Ishikawa (cell line): Measurements from ENCODE around the gene SZT2.

ENCODE experiments used
- CEBPB ChIP-seq: IDR thresholded peaks from 2 replicates; pipeline ENCODE4 v1.6.1; 2012
- CREB1 ChIP-seq: IDR thresholded peaks from 2 replicates; pipeline ENCODE4 v1.6.1; 2012; ENCODE audit warnings: low read depth
- EGR1 ChIP-seq: IDR thresholded peaks from 2 replicates; pipeline ENCODE4 v1.6.1; 2012
- EP300 ChIP-seq: IDR thresholded peaks from 2 replicates; pipeline ENCODE4 v1.6.1; 2012; ENCODE audit warnings: borderline replicate concordance
- FOXM1 ChIP-seq: IDR thresholded peaks from 2 replicates; pipeline ENCODE4 v1.6.1; 2012; ENCODE audit warnings: low read depth, borderline replicate concordance
- MAX ChIP-seq: IDR thresholded peaks from 2 replicates; pipeline ENCODE4 v1.6.1; 2012
- NFIC ChIP-seq: IDR thresholded peaks from 2 replicates; pipeline ENCODE4 v1.6.1; 2012
- RAD21 ChIP-seq: IDR thresholded peaks from 2 replicates; pipeline ENCODE4 v1.6.1; 2012; ENCODE audit warnings: low read depth
- TAF1 ChIP-seq: IDR thresholded peaks from 2 replicates; pipeline ENCODE4 v1.6.1; 2012; ENCODE audit warnings: low read depth, mild to moderate bottlenecking
- TCF12 ChIP-seq: IDR thresholded peaks from 2 replicates; pipeline ENCODE4 v1.6.1; 2012; ENCODE audit warnings: low read depth
- TEAD4 ChIP-seq: IDR thresholded peaks from 2 replicates; pipeline ENCODE4 v1.6.1; 2012
- YY1 ChIP-seq: IDR thresholded peaks from 2 replicates; pipeline ENCODE4 v1.6.1; 2012; ENCODE audit warnings: low read depth
- ZBTB7A ChIP-seq: IDR thresholded peaks from 2 replicates; pipeline ENCODE4 v1.6.1; 2012; ENCODE audit warnings: low read depth
- TF ChIP-seq, protein P1 (sequence below): IDR thresholded peaks from 2 replicates; pipeline ENCODE4 v1.6.1; 2012; ENCODE audit warnings: low read depth, mild to moderate bottlenecking
- TF ChIP-seq, protein P2 (sequence below): IDR thresholded peaks from 2 replicates; pipeline ENCODE4 v1.6.1; 2012

Gene SZT2

GRCh38 chr1:43421396-43421795, 31.7 kb downstream of the SZT2 start:
- TF ChIP-seq, protein P1, sequence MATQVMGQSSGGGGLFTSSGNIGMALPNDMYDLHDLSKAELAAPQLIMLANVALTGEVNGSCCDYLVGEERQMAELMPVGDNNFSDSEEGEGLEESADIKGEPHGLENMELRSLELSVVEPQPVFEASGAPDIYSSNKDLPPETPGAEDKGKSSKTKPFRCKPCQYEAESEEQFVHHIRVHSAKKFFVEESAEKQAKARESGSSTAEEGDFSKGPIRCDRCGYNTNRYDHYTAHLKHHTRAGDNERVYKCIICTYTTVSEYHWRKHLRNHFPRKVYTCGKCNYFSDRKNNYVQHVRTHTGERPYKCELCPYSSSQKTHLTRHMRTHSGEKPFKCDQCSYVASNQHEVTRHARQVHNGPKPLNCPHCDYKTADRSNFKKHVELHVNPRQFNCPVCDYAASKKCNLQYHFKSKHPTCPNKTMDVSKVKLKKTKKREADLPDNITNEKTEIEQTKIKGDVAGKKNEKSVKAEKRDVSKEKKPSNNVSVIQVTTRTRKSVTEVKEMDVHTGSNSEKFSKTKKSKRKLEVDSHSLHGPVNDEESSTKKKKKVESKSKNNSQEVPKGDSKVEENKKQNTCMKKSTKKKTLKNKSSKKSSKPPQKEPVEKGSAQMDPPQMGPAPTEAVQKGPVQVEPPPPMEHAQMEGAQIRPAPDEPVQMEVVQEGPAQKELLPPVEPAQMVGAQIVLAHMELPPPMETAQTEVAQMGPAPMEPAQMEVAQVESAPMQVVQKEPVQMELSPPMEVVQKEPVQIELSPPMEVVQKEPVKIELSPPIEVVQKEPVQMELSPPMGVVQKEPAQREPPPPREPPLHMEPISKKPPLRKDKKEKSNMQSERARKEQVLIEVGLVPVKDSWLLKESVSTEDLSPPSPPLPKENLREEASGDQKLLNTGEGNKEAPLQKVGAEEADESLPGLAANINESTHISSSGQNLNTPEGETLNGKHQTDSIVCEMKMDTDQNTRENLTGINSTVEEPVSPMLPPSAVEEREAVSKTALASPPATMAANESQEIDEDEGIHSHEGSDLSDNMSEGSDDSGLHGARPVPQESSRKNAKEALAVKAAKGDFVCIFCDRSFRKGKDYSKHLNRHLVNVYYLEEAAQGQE, result no peak

DNA sequence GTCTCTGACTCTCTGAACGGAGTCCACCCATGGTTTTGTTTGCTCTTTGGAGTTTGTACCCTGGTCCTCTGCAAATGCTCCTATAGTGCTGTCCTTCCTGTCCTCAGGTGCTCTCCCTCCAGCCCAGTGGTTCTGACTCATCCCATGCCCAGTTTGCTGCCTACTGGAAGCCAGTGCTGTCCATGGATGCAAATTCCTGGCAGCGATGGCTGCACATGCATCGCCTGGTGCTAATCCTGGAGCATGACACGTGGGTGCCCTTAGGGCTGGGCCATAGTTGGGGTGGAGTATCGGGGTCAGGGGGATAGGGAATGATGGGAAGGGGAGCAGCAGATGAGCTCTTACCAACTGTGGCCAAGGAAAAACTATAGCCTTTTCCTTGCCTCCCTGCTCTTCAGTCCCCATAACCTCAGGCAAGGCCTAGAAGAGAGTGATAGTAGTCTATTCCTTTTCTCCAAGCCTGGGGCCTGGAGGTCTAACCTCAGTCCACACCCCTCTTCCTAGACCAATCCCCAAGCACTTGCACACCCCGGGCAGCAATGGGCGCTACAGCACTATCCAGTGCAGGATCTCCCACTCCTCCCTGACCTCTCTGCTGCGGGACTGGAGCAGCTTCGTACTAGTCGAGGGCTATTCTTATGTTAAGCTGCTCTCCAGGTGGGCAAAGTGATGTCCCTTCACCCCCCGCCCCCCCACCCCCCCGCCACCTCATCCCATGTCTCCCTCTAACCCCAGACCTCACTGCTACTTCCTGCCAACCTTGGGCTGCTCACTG, 32.5 kb downstream of the SZT2 start:
- TF ChIP-seq CREB1 (no peak), NFIC (no peak)

- no peak for TF ChIP-seq RAD21
- TF ChIP-seq TAF1, result no peak
- no peak for TF ChIP-seq TEAD4
- no peak for TF ChIP-seq MAX
- TF ChIP-seq TCF12, result no peak
- no peak for TF ChIP-seq CREB1
- TF ChIP-seq, protein P2, sequence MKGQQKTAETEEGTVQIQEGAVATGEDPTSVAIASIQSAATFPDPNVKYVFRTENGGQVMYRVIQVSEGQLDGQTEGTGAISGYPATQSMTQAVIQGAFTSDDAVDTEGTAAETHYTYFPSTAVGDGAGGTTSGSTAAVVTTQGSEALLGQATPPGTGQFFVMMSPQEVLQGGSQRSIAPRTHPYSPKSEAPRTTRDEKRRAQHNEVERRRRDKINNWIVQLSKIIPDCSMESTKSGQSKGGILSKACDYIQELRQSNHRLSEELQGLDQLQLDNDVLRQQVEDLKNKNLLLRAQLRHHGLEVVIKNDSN, result no peak
- TF ChIP-seq, protein P1, result no peak
- TF ChIP-seq YY1, result no peak
- TF ChIP-seq FOXM1, result no peak
- no peak for TF ChIP-seq EP300
- no peak for TF ChIP-seq NFIC
- TF ChIP-seq EGR1, result no peak
- no peak for TF ChIP-seq CEBPB
- no peak for TF ChIP-seq ZBTB7A
Measured at GRCh38 chr1:43422995-43423671, 33.4 kb downstream of the SZT2 start.

DNA sequence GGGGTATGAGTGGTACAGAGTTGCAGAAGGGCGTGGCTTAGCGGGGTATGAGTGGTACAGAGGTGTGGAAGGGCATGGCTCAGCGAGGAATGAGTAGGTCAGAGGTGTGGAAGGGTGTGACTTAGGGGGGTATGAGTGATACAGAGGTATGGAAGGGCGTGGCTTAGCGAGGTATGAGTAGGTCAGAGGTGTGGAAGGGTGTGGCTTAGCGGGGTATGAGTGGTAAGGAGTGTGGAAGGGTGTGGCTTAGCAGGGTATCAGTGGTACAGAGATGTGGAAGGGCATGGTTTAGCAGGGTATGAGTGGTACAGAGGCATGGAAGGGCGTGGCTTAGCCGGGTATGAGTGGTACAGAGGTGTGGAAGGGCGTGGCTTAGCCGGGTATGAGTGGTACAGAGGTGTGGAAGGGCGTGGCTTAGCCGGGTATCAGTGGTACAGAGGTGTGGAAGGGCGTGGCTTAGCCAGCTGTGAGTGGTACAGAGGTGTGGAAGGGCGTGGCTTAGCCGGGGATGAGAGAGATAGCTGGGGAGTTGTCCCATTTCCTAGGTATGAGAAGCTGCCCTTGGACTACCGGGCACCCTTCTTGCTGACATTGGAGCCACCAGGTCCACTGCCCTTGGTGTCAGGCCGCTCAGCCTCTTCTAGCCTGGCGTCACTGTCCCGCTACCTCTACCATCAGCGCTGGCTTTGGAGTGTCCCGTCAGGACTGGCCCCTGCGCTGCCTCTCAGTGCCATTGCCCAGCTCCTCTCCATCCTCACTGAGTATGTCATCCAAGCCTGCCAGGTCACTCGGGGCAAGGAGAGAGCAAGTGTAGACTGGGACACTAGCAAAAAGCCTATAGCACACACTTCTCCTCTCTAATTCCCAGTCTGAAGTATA, 34.2 kb downstream of the SZT2 start:
- TF ChIP-seq EGR1, result no peak
- TF ChIP-seq CREB1, result no peak
- no peak for TF ChIP-seq FOXM1
- TF ChIP-seq MAX, result no peak
- TF ChIP-seq, protein P1, result no peak
- no peak for TF ChIP-seq CEBPB
- no peak for TF ChIP-seq EP300
- TF ChIP-seq NFIC, result no peak
- no peak for TF ChIP-seq RAD21
- TF ChIP-seq YY1, result no peak
- TF ChIP-seq TAF1, result no peak
- no peak for TF ChIP-seq TCF12
